ENCODE data around the gene LRRC23.

The LRRC23 gene, protein sequence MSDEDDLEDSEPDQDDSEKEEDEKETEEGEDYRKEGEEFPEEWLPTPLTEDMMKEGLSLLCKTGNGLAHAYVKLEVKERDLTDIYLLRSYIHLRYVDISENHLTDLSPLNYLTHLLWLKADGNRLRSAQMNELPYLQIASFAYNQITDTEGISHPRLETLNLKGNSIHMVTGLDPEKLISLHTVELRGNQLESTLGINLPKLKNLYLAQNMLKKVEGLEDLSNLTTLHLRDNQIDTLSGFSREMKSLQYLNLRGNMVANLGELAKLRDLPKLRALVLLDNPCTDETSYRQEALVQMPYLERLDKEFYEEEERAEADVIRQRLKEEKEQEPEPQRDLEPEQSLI

DNA sequence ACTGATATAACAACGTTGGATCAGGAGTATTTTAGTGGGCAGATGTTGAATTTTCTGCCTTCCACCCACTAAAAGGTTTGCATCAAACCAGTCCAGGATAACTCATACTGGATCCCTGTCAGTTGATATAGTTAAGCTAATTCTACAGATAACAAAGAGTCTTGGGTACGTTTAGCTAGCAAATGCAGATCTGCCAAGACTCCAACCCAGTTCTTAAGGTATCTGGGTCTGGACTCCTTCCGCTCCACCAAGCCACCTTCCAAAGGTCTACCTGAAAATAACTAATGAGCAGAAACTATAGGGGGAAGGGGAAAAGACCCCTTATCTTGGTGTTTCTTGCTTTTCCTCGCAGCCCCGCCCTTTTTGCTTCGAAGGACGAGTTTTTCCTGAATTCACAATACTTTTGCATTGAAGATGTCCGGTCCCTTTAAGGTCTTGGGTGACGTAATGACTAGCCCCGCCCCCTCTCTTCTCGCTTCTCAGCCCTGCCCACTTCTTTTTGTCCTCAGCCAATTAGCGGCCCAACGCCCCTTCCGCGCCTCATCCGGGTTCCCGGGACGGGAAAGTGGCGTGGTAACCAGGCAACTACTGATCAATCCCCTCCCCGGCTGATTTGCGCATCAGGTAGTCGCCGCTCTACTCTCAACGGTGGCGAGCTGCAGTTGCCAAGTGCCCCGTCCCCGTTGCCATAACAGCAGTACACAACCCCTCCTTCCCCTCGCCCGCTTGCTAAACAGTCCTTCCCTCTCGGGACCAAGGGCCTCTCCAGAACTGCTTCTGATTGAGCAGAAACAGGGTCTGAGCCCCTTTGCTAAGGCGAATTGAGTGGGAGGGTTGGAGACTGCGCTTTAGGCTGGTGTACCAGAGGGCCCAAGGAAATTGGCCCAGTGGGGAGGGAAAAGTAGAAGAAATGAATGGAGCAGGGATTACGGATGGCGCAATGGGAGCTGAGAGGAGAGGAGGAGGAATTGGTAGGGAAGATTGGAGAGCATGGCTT is at the start of gene LRRC23:
LRRC23 (plus strand) TSS at position 543 of the 997 bp plus-strand sequence. CDS start 812 bp downstream, outside the sequence.
- H3K27ac ChIP-seq: peak within 1 kb of the TSS; percentile 57 to 90
- peak; percentile 98 for DNase-seq (ENCODE audit: low spot score)
- H3K4me3 ChIP-seq: peak within 1 kb of the TSS; percentile 85
- TF ChIP-seq, protein P1, sequence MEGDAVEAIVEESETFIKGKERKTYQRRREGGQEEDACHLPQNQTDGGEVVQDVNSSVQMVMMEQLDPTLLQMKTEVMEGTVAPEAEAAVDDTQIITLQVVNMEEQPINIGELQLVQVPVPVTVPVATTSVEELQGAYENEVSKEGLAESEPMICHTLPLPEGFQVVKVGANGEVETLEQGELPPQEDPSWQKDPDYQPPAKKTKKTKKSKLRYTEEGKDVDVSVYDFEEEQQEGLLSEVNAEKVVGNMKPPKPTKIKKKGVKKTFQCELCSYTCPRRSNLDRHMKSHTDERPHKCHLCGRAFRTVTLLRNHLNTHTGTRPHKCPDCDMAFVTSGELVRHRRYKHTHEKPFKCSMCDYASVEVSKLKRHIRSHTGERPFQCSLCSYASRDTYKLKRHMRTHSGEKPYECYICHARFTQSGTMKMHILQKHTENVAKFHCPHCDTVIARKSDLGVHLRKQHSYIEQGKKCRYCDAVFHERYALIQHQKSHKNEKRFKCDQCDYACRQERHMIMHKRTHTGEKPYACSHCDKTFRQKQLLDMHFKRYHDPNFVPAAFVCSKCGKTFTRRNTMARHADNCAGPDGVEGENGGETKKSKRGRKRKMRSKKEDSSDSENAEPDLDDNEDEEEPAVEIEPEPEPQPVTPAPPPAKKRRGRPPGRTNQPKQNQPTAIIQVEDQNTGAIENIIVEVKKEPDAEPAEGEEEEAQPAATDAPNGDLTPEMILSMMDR (IDR thresholded peaks at IDR 0.05): no peak

DNA sequence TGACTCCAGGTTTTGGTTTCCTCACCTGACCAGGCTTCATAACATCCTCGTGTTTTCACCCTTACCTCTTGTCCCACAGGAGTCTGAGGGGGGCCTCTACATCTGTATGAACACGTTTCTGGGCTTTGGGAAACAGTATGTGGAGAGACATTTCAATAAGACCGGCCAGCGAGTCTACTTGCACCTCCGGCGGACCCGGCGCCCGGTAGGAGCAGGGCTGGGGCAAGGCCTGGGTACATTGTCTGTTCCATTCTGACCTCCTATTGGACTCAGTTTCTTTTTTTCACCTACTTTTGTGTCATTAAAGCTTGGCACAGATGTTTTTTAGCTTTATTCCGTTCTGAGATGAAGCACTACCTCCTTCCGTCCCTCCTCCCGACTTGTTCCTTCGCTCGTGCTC is 49.3 kb upstream of the LRRC23 start:
- no peak overlapping the region for H3K4me3 ChIP-seq
- TF ChIP-seq, protein P1 (IDR thresholded peaks at IDR 0.05): no peak
- no peak for DNase-seq (ENCODE audit: low spot score)
- H3K27ac ChIP-seq: no peak overlapping the region

DNA sequence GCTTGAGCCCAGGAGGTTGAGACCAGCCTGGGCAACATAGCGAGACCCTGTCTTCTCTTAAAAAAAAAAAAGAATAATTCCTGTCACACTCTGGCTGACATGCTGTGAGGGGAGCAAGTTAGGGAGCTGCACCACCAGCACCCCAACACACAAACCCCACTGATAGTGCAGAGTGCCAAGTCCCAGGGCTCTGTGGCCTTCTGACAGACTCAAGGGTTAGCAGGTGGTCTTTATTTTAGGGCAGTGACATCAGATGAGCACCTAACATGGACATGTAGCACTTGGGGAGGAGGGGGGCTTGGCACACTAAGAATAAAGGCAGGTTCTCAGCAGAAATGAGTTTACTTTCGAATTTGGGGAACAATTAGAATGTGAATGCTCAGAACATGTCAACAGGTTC is 45.8 kb upstream of the LRRC23 start:
- TF ChIP-seq, protein P1 (IDR thresholded peaks at IDR 0.05): no peak
- Histone ChIP-seq H3K27ac (no peak overlapping the region), H3K4me3 (no peak overlapping the region)
- DNase-seq (ENCODE audit: low spot score): no peak

DNA sequence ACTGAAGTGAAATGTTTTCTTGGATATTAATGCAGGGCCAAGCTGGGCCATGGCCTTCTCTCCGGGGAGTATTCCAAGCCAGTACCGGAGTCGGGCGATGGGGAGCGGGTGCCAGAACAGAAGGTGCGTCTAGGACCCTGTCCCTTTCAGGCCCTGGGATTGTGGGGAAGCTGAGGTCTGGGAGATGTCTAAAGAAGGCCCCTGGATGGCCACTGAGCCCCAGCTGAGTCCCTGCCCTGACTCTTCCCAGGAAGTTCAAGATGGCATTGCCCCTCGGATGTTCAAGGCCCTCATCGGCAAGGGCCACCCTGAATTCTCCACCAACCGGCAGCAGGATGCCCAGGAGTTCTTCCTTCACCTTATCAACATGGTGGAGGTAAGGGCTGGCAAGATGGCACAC is 44.5 kb upstream of the LRRC23 start:
- no peak overlapping the region for H3K27ac ChIP-seq
- no peak for DNase-seq (ENCODE audit: low spot score)
- H3K4me3 ChIP-seq: no peak overlapping the region
- TF ChIP-seq, protein P1 (IDR thresholded peaks at IDR 0.05): no peak

DNA sequence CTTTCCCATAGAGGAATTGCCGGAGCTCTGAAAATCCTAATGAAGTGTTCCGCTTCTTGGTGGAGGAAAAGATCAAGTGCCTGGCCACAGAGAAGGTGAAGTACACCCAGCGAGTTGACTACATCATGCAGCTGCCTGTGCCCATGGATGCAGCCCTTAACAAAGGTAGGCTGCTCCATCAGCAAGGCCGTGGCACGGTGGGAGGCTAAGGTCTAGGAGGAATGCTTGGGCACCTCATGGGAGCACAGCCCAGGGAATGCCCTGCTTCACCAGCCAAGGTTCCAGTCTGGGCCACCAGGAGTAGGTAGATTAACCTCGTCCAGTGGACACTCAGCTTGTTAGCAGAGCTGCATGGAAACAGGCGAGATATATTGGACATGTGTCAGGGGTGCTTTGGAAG is 43.7 kb upstream of the LRRC23 start:
- Histone ChIP-seq H3K4me3 (no peak overlapping the region), H3K27ac (no peak overlapping the region)
- DNase-seq (ENCODE audit: low spot score): no peak
- TF ChIP-seq, protein P1 (IDR thresholded peaks at IDR 0.05): no peak

DNA sequence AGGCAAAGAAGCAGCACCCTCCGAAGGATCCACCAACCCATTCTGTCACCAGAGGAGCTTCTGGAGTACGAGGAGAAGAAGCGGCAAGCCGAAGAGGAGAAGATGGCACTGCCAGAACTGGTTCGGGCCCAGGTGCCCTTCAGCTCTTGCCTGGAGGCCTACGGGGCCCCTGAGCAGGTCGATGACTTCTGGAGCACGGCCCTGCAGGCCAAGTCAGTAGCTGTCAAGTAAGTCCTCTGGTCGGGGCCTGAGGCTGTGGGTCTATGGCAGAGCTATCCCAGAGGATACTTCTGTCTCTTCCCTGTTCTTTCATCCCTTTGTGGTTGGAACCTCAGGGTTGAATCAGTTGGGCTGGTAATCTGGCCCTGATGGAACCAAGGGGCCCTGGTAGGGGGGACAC is 43.2 kb upstream of the LRRC23 start:
- Histone ChIP-seq H3K4me3 (no peak overlapping the region), H3K27ac (no peak overlapping the region)
- no peak for DNase-seq (ENCODE audit: low spot score)
- TF ChIP-seq, protein P1 (IDR thresholded peaks at IDR 0.05): no peak
